HepG2 (cell line): Measurements from ENCODE around the gene ZCCHC8. TPM values are rescaled to one million over a fixed set of nuclear protein-coding genes. Genes with fewer than 3 reads are reported as not detected.
A peak's percentile ranks its signal among the peaks of the same experiment; 100 is the strongest.

Experiments
- ATF2 ChIP-seq: sonication (generic); formaldehyde crosslinking; IDR thresholded peaks from 2 replicates; pipeline ENCODE4 v1.4.0; 2020; ENCODE audit warnings: missing genetic modification reagents
- BHLHE40 ChIP-seq: IDR thresholded peaks from 2 replicates; pipeline ENCODE4 v1.6.1; 2011; ENCODE audit warnings: low read length, improper control_type of control experiment
- CENPT ChIP-seq: sonication (generic); formaldehyde crosslinking; IDR thresholded peaks from 2 replicates; pipeline ENCODE4 v1.8.0; 2022; ENCODE audit warnings: low read depth, mild to moderate bottlenecking, moderate library complexity, missing genetic modification reagents
- CHD4 ChIP-seq: fragments of 200-600 bp; sonication (generic); IDR thresholded peaks from 2 replicates; pipeline ENCODE4 v1.7.0; 2017; ENCODE audit warnings: mild to moderate bottlenecking, low read length, borderline replicate concordance
- DMAP1 ChIP-seq: IDR thresholded peaks from 2 replicates; pipeline ENCODE4 v1.6.1; 2016
- DMTF1 ChIP-seq: sonication (generic); formaldehyde crosslinking; IDR thresholded peaks from 2 replicates; pipeline ENCODE4 v1.4.0; 2020; ENCODE audit warnings: mild to moderate bottlenecking, missing genetic modification reagents
- GPN1 ChIP-seq: sonication (generic); formaldehyde crosslinking; IDR thresholded peaks from 2 replicates; pipeline ENCODE4 v1.5.1; 2020; ENCODE audit warnings: missing genetic modification reagents, borderline replicate concordance
- GTF2F1 ChIP-seq: fragments of 150-350 bp; IDR thresholded peaks from 2 replicates; pipeline ENCODE4 v1.6.1; 2014; ENCODE audit warnings: low read length
- KAT2B ChIP-seq: fragments of 150-350 bp; IDR thresholded peaks from 2 replicates; pipeline ENCODE4 v1.6.1; 2014; ENCODE audit warnings: low read depth, low read length, borderline replicate concordance
- MLX ChIP-seq: IDR thresholded peaks from 2 replicates; pipeline ENCODE4 v1.6.1; 2016
- PHF8 ChIP-seq: sonication (generic); formaldehyde crosslinking; IDR thresholded peaks from 2 replicates; pipeline ENCODE4 v1.5.0; 2020; ENCODE audit warnings: missing genetic modification reagents
- RBFOX2 ChIP-seq: fragments of 200-400 bp; formaldehyde crosslinking; IDR thresholded peaks from 2 replicates; pipeline ENCODE4 v1.6.1; 2017; ENCODE audit warnings: low read depth, mild to moderate bottlenecking, low read length
- RFX3 ChIP-seq: IDR thresholded peaks from 2 replicates; pipeline ENCODE4 v1.6.1; 2016; ENCODE audit warnings: missing biosample characterization, missing genetic modification reagents
- SMYD3 ChIP-seq: sonication (generic); formaldehyde crosslinking; IDR thresholded peaks from 2 replicates; pipeline ENCODE4 v1.8.1; 2023; ENCODE audit warnings: mild to moderate bottlenecking, missing genetic modification reagents
- U2AF1 ChIP-seq: fragments of 200-400 bp; formaldehyde crosslinking; optimal IDR thresholded peaks from 2 replicates; pipeline ENCODE3; 2017; ENCODE audit warnings: mild to moderate bottlenecking, low read depth, low read length
- ZBTB39 ChIP-seq: sonication (generic); formaldehyde crosslinking; IDR thresholded peaks from 2 replicates; pipeline ENCODE4 v1.5.0; 2020; ENCODE audit warnings: missing genetic modification reagents
- ZFP36L1 ChIP-seq: sonication (generic); formaldehyde crosslinking; IDR thresholded peaks from 2 replicates; pipeline ENCODE4 v1.8.0; 2022; ENCODE audit warnings: mild to moderate bottlenecking, missing genetic modification reagents, moderate library complexity
- ZNF263 ChIP-seq: sonication (generic); formaldehyde crosslinking; IDR thresholded peaks from 2 replicates; pipeline ENCODE4 v1.4.0; 2020; ENCODE audit warnings: missing genetic modification reagents
- ZNF576 ChIP-seq: sonication (generic); formaldehyde crosslinking; IDR thresholded peaks from 2 replicates; pipeline ENCODE4 v1.4.0; 2020; ENCODE audit warnings: mild to moderate bottlenecking, missing genetic modification reagents
- ZNF605 ChIP-seq: sonication (generic); formaldehyde crosslinking; IDR thresholded peaks from 2 replicates; pipeline ENCODE4 v1.8.0; 2022; ENCODE audit warnings: mild to moderate bottlenecking, missing genetic modification reagents
- ZNF629 ChIP-seq: sonication (generic); formaldehyde crosslinking; conservative IDR thresholded peaks from 2 replicates; pipeline ENCODE4 v1.5.0; 2020; ENCODE audit warnings: missing genetic modification reagents
- ZNF83 ChIP-seq: sonication (generic); formaldehyde crosslinking; IDR thresholded peaks from 2 replicates; pipeline ENCODE4 v1.4.0; 2020; ENCODE audit warnings: missing genetic modification reagents, mild to moderate bottlenecking, borderline replicate concordance
- ZXDC ChIP-seq: sonication (generic); formaldehyde crosslinking; IDR thresholded peaks from 2 replicates; pipeline ENCODE4 v1.5.0; 2020; ENCODE audit warnings: mild to moderate bottlenecking, missing genetic modification reagents
- polyA plus RNA-seq, 8 experiments: library from polyadenylated mRNA; depleted of rRNA in 3 of 8; stranded (reverse) in 7 of 8; unstranded in 1 of 8; fragments of >200 nt; fragmentation: Illumina TruSeq in 4 of 8; extraction: Trizol in 4 of 8; gene quantifications; 2 replicates each; pipeline versions ENCODE4 v1.2.1 to v1.2.3, GENCODE V29; 2011 to 2016; ENCODE audit warnings: low read depth in 4 of 8, missing spikeins in 1 of 8, mixed read lengths in 1 of 8; ENCODE audit not compliant: insufficient read depth in 1 of 8
- total RNA-seq, 5 experiments: library from RNA; depleted of rRNA; stranded (reverse); fragments of >200 nt; fragmentation: Illumina TruSeq; extraction: Trizol; gene quantifications; 2 replicates each; pipeline ENCODE4 v1.2.3, GENCODE V29; 2016; ENCODE audit warnings: low read depth in 1 of 5

The ZCCHC8 gene
- total and polyA plus RNA-seq, 2 of the 13 experiments (the other 11 are each of a cell fraction or from before 2014, with no cell fraction given), result 18.6 to 20.9 TPM

GRCh38 chr12:122489038-122489437 is 11.7 kb downstream of the ZCCHC8 start (continued):
- TF ChIP-seq ZXDC (CRISPR knock-in tag), result no peak
- TF ChIP-seq DMAP1, result 0 out of 2 replicates have a peak, but pooled peaks have one; percentile 26
- no peak for TF ChIP-seq ZNF83 (CRISPR knock-in tag)
- TF ChIP-seq RFX3 (CRISPR knock-in tag), result no peak
- peak; percentile 79; the same call in 1 of the 2 replicates for TF ChIP-seq ATF2 (CRISPR knock-in tag)
- no peak for TF ChIP-seq BHLHE40
- no peak for TF ChIP-seq ZBTB39
- no peak for TF ChIP-seq U2AF1
- no peak for TF ChIP-seq ZNF576 (CRISPR knock-in tag)
- TF ChIP-seq KAT2B, result no peak
- TF ChIP-seq ZNF263 (CRISPR knock-in tag), result no peak
- TF ChIP-seq SMYD3, result peak; percentile 93
- TF ChIP-seq RBFOX2, result no peak
- no peak for TF ChIP-seq ZNF605
- TF ChIP-seq GPN1, result no peak
- TF ChIP-seq GTF2F1, result no peak
- 0 out of 2 replicates have a peak, but pooled peaks have one; percentile 34 for TF ChIP-seq MLX (CRISPR knock-in tag)
- TF ChIP-seq PHF8 (CRISPR knock-in tag), result no peak
- TF ChIP-seq ZFP36L1, result peak; percentile 64; the same call in 1 of the 2 replicates
- no peak for TF ChIP-seq DMTF1 (CRISPR knock-in tag)
- no peak for TF ChIP-seq CHD4
- no peak for TF ChIP-seq CENPT (CRISPR knock-in tag)
- TF ChIP-seq ZNF629 (CRISPR knock-in tag), result no peak
